Neuronal stem cell (in vitro differentiated cells): ENCODE data around the gene CTNNA1.
"Not testable (repeated sequence)": the region's sequence is repeated elsewhere in the genome, so short reads cannot be mapped to it uniquely, and the experiment has no call there.

ENCODE experiments used
- DNase-seq: peaks from one replicate; pipeline ENCODE4 v3.0.0-alpha.2; 2013; ENCODE audit warnings: low spot score
- H2AFZ ChIP-seq: one replicate; pipeline ENCODE4 v1.6.1; 2013; ENCODE audit warnings: mild to moderate bottlenecking, low read length, inconsistent platforms
- H2AK5ac ChIP-seq: 2 replicates; pipeline ENCODE4 v1.6.1; 2013; ENCODE audit warnings: low read depth, mild to moderate bottlenecking, inconsistent platforms, low read length, moderate library complexity, mixed read lengths
- H2BK120ac ChIP-seq: 2 replicates; pipeline ENCODE4 v1.6.1; 2013; ENCODE audit warnings: low read depth, mild to moderate bottlenecking, inconsistent platforms, low read length, moderate library complexity, mixed read lengths
- H2BK12ac ChIP-seq: one replicate; pipeline ENCODE4 v1.6.1; 2013; ENCODE audit warnings: low read length, inconsistent platforms
- H2BK15ac ChIP-seq: 2 replicates; pipeline ENCODE4 v1.6.1; 2013; ENCODE audit warnings: mild to moderate bottlenecking, low read length, inconsistent platforms, mixed read lengths
- H2BK5ac ChIP-seq: one replicate; pipeline ENCODE4 v1.6.1; 2013; ENCODE audit warnings: inconsistent platforms, mild to moderate bottlenecking, low read length, moderate library complexity
- H3K14ac ChIP-seq: one replicate; pipeline ENCODE4 v1.6.1; 2013; ENCODE audit warnings: low read length, inconsistent platforms
- H3K18ac ChIP-seq: 2 replicates; pipeline ENCODE4 v1.6.1; 2013; ENCODE audit warnings: low read length, inconsistent platforms
- H3K23ac ChIP-seq: 2 replicates; pipeline ENCODE4 v1.6.1; 2013; ENCODE audit warnings: low read depth, mild to moderate bottlenecking, mixed read lengths, low read length, inconsistent platforms; ENCODE audit not compliant: poor library complexity
- H3K27ac ChIP-seq: replicated peaks from 3 replicates; pipeline ENCODE4 v1.5.1; 2013; ENCODE audit warnings: low read length, inconsistent platforms
- H3K27me3 ChIP-seq, 3 experiments: 2 replicates each; pipeline ENCODE4 v1.6.1; 2013; ENCODE audit warnings: low read length in 3 of 3, mild to moderate bottlenecking in 2 of 3, inconsistent platforms in 1 of 3, low read depth in 1 of 3, mixed read lengths in 1 of 3, moderate library complexity in 1 of 3; ENCODE audit not compliant: control insufficient read depth in 3 of 3, insufficient read depth in 3 of 3
- H3K36me3 ChIP-seq, 2 donors: replicated peaks in 1 of 2; 2 replicates each; pipeline ENCODE4 v1.6.1; 2013; ENCODE audit warnings: low read length in 2 of 2; ENCODE audit not compliant: control insufficient read depth in 2 of 2, insufficient read depth in 2 of 2
- H3K4ac ChIP-seq: 2 replicates; pipeline ENCODE4 v1.6.1; 2013; ENCODE audit warnings: inconsistent platforms, mild to moderate bottlenecking, low read length, moderate library complexity
- H3K4me1 ChIP-seq, 2 donors: 1 replicate in 1 of 2; 2 replicates in 1 of 2; pipeline ENCODE4 v1.6.1; 2013; ENCODE audit warnings: low read length in 2 of 2, low read depth in 1 of 2; ENCODE audit not compliant: control insufficient read depth in 2 of 2, insufficient read depth in 1 of 2
- H3K4me2 ChIP-seq: one replicate; pipeline ENCODE4 v1.6.1; 2013; ENCODE audit warnings: mild to moderate bottlenecking, low read length, inconsistent platforms; ENCODE audit not compliant: insufficient read depth, poor library complexity, severe bottlenecking
- H3K4me3 ChIP-seq, 2 donors: 2 replicates each; pipeline ENCODE4 v1.5.1; 2013; ENCODE audit warnings: low read length in 2 of 2, mild to moderate bottlenecking in 2 of 2, inconsistent platforms in 1 of 2, moderate library complexity in 1 of 2
- H3K79me1 ChIP-seq: one replicate; pipeline ENCODE4 v1.6.1; 2013; ENCODE audit warnings: low read depth, mild to moderate bottlenecking, inconsistent platforms, low read length, moderate library complexity
- H3K9ac ChIP-seq: one replicate; pipeline ENCODE4 v1.6.1; 2013; ENCODE audit warnings: mild to moderate bottlenecking, low read depth, low read length, inconsistent platforms; ENCODE audit not compliant: poor library complexity
- H3K9me3 ChIP-seq, 2 donors: replicated peaks in 1 of 2; 2 replicates each; pipeline versions ENCODE3 to v1.6.1; 2013; ENCODE audit warnings: low read length in 2 of 2, mild to moderate bottlenecking in 2 of 2, inconsistent platforms in 1 of 2, low read depth in 1 of 2, mixed read lengths in 1 of 2, moderate library complexity in 1 of 2; ENCODE audit not compliant: control insufficient read depth in 2 of 2, insufficient read depth in 1 of 2
- H4K8ac ChIP-seq: one replicate; pipeline ENCODE4 v1.6.1; 2013; ENCODE audit warnings: low read depth, mild to moderate bottlenecking, inconsistent platforms, low read length, moderate library complexity
- H4K91ac ChIP-seq: one replicate; pipeline ENCODE4 v1.6.1; 2013; ENCODE audit warnings: low read length, low read depth, mild to moderate bottlenecking, inconsistent platforms; ENCODE audit not compliant: poor library complexity
- WGBS, 2 donors: extraction: QIAGEN DNeasy Blood & Tissue Kit; methylation state at CpG; one replicate each; pipeline ENCODE4 v1.1.7; 2013; ENCODE audit warnings: missing lambda C conversion rate in 2 of 2, mixed read lengths in 1 of 2; ENCODE audit not compliant: insufficient read length in 2 of 2, insufficient replicate concordance in 1 of 2; ENCODE audit errors: extremely low coverage in 2 of 2; 5-methylcytosine and 5-hydroxymethylcytosine counted together

CTNNA1 gene

GRCh38 chr5:138833080-138833479 is 79.9 kb downstream of the CTNNA1 start:
- Histone ChIP-seq H3K4me1 (no peaks in the 10 kb centered on the region), H4K8ac (no peak overlapping the region), H3K18ac (no peak overlapping the region), H3K79me1 (peaks cover 2% of the 10 kb centered on the region), H3K4ac (no peak overlapping the region), H2BK5ac (no peak overlapping the region), H3K14ac (no peak overlapping the region), H3K9me3 (peaks cover 0 to 2% of the 10 kb centered on the region in 2 donors), H3K27me3 (no peaks in the 10 kb centered on the region), H2BK12ac (no peak overlapping the region), H3K36me3 (peaks cover 7 to 41% of the 10 kb centered on the region in 2 donors), H4K91ac (no peak overlapping the region), H3K9ac (no peak overlapping the region), H2BK15ac (no peak overlapping the region), H3K23ac (no peak overlapping the region), H3K4me3 (no peak overlapping the region), H2BK120ac (no peak overlapping the region), H2AK5ac (no peak overlapping the region), H3K27ac (no peak overlapping the region), H3K4me2 (no peak overlapping the region), H2AFZ (no peak overlapping the region)
- no CpG with 5 or more reads among the region's 2 CpGs for WGBS, 2 donors
- no peak for DNase-seq

GRCh38 chr5:138833726-138834480 is 80.7 kb downstream of the CTNNA1 start:
- H3K9me3 ChIP-seq, result peaks cover 0 to 2% of the 10 kb centered on the region in 2 donors
- H3K27me3 ChIP-seq, result no peaks in the 10 kb centered on the region
- no peak overlapping the region for H3K4me2 ChIP-seq
- no peak overlapping the region for H3K14ac ChIP-seq
- no peak overlapping the region for H2AFZ ChIP-seq
- H2BK120ac ChIP-seq, result no peak overlapping the region
- no peak overlapping the region for H3K9ac ChIP-seq
- H3K4ac ChIP-seq, result no peak overlapping the region
- peaks cover 4 to 33% of the 10 kb centered on the region in 2 donors for H3K36me3 ChIP-seq
- DNase-seq, result no peak
- H2BK15ac ChIP-seq, result no peak overlapping the region
- no peaks in the 10 kb centered on the region for H3K4me1 ChIP-seq
- H3K4me3 ChIP-seq, result no peak overlapping the region
- WGBS, 2 donors, result 100% methylated on average over 1 of the region's 3 CpGs; no CpG with 5 or more reads in 1 of the 2 donors
- no peak overlapping the region for H3K18ac ChIP-seq
- H2BK5ac ChIP-seq, result no peak overlapping the region
- H3K79me1 ChIP-seq, result peaks cover 2% of the 10 kb centered on the region
- no peak overlapping the region for H4K8ac ChIP-seq
- no peak overlapping the region for H2AK5ac ChIP-seq
- H2BK12ac ChIP-seq, result no peak overlapping the region
- no peak overlapping the region for H3K23ac ChIP-seq
- no peak overlapping the region for H3K27ac ChIP-seq
- no peak overlapping the region for H4K91ac ChIP-seq

- H3K9me3 ChIP-seq, H2BK15ac ChIP-seq, H3K9ac ChIP-seq, H3K4me1 ChIP-seq, H3K23ac ChIP-seq, H3K4me2 ChIP-seq, H3K4me3 ChIP-seq, H2BK120ac ChIP-seq, DNase-seq, H3K27ac ChIP-seq, H3K27me3 ChIP-seq, H4K91ac ChIP-seq, H3K4ac ChIP-seq, H4K8ac ChIP-seq, H2AK5ac ChIP-seq, H2BK5ac ChIP-seq, H3K14ac ChIP-seq, H3K79me1 ChIP-seq, H2AFZ ChIP-seq, H3K18ac ChIP-seq, H2BK12ac ChIP-seq: not testable (repeated sequence)
- no CpG with 5 or more reads among the region's 6 CpGs for WGBS, 2 donors
- peaks cover 0 to 25% of the 10 kb centered on the region in 2 donors for H3K36me3 ChIP-seq
Observed at GRCh38 chr5:138834853-138835252, 81.6 kb downstream of the CTNNA1 start.

GRCh38 chr5:138837160-138837559 is 83.9 kb downstream of the CTNNA1 start:
- Histone ChIP-seq H3K27me3 (no peaks in the 10 kb centered on the region), H3K4me1 (no peaks in the 10 kb centered on the region), H3K9me3 (no peaks in the 10 kb centered on the region), H4K8ac (no peak overlapping the region), H2AFZ (no peak overlapping the region), H2BK15ac (no peak overlapping the region), H4K91ac (no peak overlapping the region), H3K4ac (no peak overlapping the region), H3K14ac (no peak overlapping the region), H3K4me2 (no peak overlapping the region), H3K36me3 (peaks cover 0 to 18% of the 10 kb centered on the region in 2 donors), H3K18ac (no peak overlapping the region), H2AK5ac (no peak overlapping the region), H2BK12ac (no peak overlapping the region), H2BK5ac (no peak overlapping the region), H3K4me3 (no peak overlapping the region), H3K79me1 (peaks cover 2% of the 10 kb centered on the region), H3K23ac (no peak overlapping the region), H3K9ac (no peak overlapping the region), H2BK120ac (no peak overlapping the region), H3K27ac (no peak overlapping the region)
- 100% methylated on average over 2 of the region's 4 CpGs; no CpG with 5 or more reads in 1 of the 2 donors for WGBS, 2 donors
- no peak for DNase-seq
